Upper lobe of right lung (tissue), 1 donor: Measurements from ENCODE around the gene TCTN2. TPM values are rescaled to one million over a fixed set of nuclear protein-coding genes. Genes with fewer than 3 reads are reported as not detected.
A peak's percentile ranks its signal among the peaks of the same experiment; 100 is the strongest.

Experiments
- ATAC-seq: fragments of 200-7000 bp; cut with Tn5 transposase; one replicate; pipeline ENCODE4 v1.9.1; 2020; ENCODE audit warnings: mild to moderate bottlenecking, moderate library complexity
- DNase-seq: peaks from one replicate; pipeline ENCODE4 v3.0.0-alpha.2; 2020
- H3K27ac ChIP-seq: fragments of 200-600 bp; one replicate; pipeline ENCODE4 v1.8.0; 2022
- H3K27me3 ChIP-seq: fragments of 200-600 bp; one replicate; pipeline ENCODE4 v1.8.0; 2022; ENCODE audit warnings: mild to moderate bottlenecking
- H3K36me3 ChIP-seq: fragments of 200-600 bp; one replicate; pipeline ENCODE4 v1.8.0; 2022
- H3K4me1 ChIP-seq: fragments of 200-600 bp; one replicate; pipeline ENCODE4 v1.8.0; 2022
- H3K4me3 ChIP-seq: fragments of 200-600 bp; one replicate; pipeline ENCODE4 v1.8.0; 2022; ENCODE audit warnings: mild to moderate bottlenecking
- H3K9me3 ChIP-seq: fragments of 200-600 bp; one replicate; pipeline ENCODE4 v1.8.0; 2022
- intact Hi-C: fragments of 100-400 bp; cut with DNase I; formaldehyde crosslinking; loops from one replicate; pipeline ENCODE4 v1.11.0; 2022
- total RNA-seq: library from RNA; stranded (reverse); fragmentation: NEBNext Ultra II Directional; extraction: Animal tissue kit (Norgen Biotek cat#: 25700); gene quantifications from one replicate; pipeline ENCODE4 v1.2.1, GENCODE V29; 2021
- TF ChIP-seq, protein P1 (sequence below): fragments of 200-600 bp; IDR thresholded peaks from one replicate; pipeline ENCODE4 v1.8.0; 2022; ENCODE audit warnings: antibody characterized with exemption
- donor health status: DM: no; HTN: yes; CAD: no; lungs with severe emphysema.

TCTN2 gene
- total RNA-seq, 1 donor from 2014 or later: 10.5 TPM

DNA sequence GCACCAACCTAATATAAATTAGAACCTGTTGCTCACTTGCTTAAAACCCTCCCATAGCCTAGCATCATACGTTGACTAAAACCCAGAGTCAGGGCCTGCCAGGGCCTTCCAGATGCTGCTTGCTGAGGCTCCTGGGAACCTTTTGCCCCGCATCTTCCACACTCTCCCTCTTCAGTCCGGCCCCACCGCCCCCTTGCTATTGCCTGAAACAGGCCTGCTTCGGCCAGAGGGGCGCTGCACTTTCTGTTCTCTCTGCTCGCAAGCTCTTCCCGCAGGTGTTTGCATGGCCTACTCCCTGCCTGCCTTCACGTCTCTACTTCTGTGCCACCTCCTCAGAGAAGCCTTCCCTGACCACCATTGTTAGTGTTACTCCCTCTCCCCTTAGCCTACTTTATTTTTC lies 13.7 kb upstream of the TCTN2 start:
- intact Hi-C loops: no loop called here
- no peak for DNase-seq
- H3K27ac ChIP-seq: no peak overlapping the region
- no peaks in the 10 kb centered on the region for H3K27me3 ChIP-seq
- TF ChIP-seq, protein P1, sequence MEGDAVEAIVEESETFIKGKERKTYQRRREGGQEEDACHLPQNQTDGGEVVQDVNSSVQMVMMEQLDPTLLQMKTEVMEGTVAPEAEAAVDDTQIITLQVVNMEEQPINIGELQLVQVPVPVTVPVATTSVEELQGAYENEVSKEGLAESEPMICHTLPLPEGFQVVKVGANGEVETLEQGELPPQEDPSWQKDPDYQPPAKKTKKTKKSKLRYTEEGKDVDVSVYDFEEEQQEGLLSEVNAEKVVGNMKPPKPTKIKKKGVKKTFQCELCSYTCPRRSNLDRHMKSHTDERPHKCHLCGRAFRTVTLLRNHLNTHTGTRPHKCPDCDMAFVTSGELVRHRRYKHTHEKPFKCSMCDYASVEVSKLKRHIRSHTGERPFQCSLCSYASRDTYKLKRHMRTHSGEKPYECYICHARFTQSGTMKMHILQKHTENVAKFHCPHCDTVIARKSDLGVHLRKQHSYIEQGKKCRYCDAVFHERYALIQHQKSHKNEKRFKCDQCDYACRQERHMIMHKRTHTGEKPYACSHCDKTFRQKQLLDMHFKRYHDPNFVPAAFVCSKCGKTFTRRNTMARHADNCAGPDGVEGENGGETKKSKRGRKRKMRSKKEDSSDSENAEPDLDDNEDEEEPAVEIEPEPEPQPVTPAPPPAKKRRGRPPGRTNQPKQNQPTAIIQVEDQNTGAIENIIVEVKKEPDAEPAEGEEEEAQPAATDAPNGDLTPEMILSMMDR: no peak
- no peak overlapping the region for H3K4me3 ChIP-seq
- peaks cover 37% of the 10 kb centered on the region for H3K36me3 ChIP-seq
- no peak for ATAC-seq
- no peaks in the 10 kb centered on the region for H3K9me3 ChIP-seq
- H3K4me1 ChIP-seq: no peaks in the 10 kb centered on the region

DNA sequence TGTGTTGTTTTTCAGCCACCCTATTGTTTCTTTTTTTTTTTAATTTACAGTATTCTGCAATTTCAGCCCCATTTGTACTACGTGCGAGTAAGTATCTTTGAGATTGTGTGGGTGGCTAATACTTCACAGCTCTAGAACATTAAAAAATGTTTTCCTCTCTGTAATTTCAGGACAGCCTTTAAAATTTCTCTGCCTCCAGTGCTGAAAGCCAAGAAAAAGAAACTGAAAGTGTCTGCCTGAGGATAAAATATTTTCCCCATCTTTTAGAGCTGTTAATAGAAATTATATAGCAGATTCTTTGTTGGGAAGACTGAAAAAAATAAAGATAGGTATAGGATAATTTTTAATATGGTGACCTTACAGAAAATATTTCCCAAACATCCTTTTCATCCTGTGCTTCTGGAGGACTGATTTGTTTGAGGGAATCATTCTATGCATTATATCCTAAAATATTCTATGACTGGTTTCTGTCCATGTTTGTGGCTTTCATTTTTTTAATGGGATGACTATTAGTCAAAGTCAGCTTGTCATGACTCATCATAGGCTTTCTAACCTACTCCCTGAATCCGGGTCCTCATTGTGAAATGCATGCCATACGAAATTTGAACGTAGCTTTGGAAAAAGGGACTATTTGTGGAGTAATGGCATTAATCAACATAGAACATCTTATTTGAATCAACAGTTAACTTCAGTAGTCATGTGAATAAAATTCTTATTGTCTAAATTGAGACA lies 10.8 kb upstream of the TCTN2 start:
- Histone ChIP-seq H3K36me3 (peaks cover 22% of the 10 kb centered on the region), H3K4me1 (no peaks in the 10 kb centered on the region), H3K9me3 (no peaks in the 10 kb centered on the region), H3K27ac (peak overlapping the region; percentile 49), H3K27me3 (no peaks in the 10 kb centered on the region), H3K4me3 (no peak overlapping the region)
- TF ChIP-seq, protein P1: no peak
- DNase-seq (no peak), ATAC-seq (no peak)
- intact Hi-C loops: no loop called here

DNA sequence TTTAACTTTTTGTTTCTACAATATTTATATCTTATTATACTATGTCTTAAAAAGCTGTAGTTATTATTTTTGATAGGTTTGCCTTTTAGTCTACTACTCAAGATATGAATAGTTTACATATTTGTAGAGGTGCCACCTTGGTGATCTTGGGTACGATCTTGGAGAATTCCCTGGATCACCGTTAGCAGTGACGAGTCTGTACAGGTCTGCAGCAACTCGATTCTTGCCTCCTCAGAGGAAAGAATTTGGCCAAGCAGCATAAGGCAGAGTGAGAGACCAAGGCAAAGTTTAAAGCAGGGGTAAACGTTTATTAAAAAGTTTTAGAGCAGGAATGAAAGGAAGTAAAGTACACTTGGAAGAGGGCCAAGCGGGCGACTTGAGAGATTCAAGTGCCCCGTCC lies 3.1 kb upstream of the TCTN2 start:
- intact Hi-C loops: no loop called here
- H3K4me1 ChIP-seq: peaks cover 10% of the 10 kb centered on the region
- DNase-seq: no peak
- no peak for ATAC-seq
- H3K36me3 ChIP-seq: no peaks in the 10 kb centered on the region
- TF ChIP-seq, protein P1: no peak
- no peak overlapping the region for H3K27ac ChIP-seq
- no peaks in the 10 kb centered on the region for H3K27me3 ChIP-seq
- H3K4me3 ChIP-seq: no peak overlapping the region
- H3K9me3 ChIP-seq: no peaks in the 10 kb centered on the region

- Histone ChIP-seq H3K36me3 (peaks cover 24% of the 10 kb centered on the region), H3K27me3 (no peaks in the 10 kb centered on the region), H3K9me3 (no peaks in the 10 kb centered on the region), H3K4me3 (peak overlapping the region; percentile 96), H3K27ac (no peak overlapping the region), H3K4me1 (peaks cover 10% of the 10 kb centered on the region)
- intact Hi-C loops: no loop called here
- no peak for DNase-seq
- ATAC-seq: no peak
- TF ChIP-seq, protein P1: no peak
Measured at GRCh38 chr12:123671876-123672275, 963 bp downstream of the TCTN2 start.

DNA sequence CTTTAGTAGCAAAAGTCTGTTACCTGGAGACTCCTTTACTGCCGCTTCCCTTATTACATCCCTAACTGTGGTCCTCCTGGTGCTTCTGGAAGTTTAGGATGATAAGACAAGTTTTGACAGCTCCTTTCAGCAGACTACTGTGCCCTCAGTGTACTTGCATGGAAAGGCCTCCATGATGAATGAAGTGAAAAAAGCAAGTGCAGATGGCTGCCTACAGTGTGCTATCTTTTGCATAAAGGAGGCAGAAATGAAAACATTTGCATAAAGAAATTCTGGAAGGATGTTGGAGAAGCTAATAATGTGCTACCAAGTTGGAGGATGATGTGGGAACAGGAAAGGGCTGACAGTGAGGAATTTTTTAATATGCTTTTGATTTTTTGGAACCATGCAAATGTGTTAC lies 4.5 kb downstream of the TCTN2 start:
- no peak overlapping the region for H3K4me3 ChIP-seq
- no peak for DNase-seq
- no peaks in the 10 kb centered on the region for H3K27me3 ChIP-seq
- H3K9me3 ChIP-seq: no peaks in the 10 kb centered on the region
- no peak for ATAC-seq
- no peak overlapping the region for H3K27ac ChIP-seq
- intact Hi-C loops: no loop called here
- peaks cover 31% of the 10 kb centered on the region for H3K36me3 ChIP-seq
- TF ChIP-seq, protein P1: no peak
- peaks cover 10% of the 10 kb centered on the region for H3K4me1 ChIP-seq
